ENCODE measurements around the gene VSTM1.

Gene VSTM1

GRCh38 chr19:54009440-54009839, 54.3 kb downstream of the VSTM1 start:
- DNase-seq = no peak

GRCh38 chr19:54002495-54003315, 61.0 kb downstream of the VSTM1 start:
- DNase-seq = no peak

- no peak for DNase-seq
These were observed 62.2 kb downstream of the VSTM1 start for GRCh38 chr19:54001496-54001895.

- DNase-seq = no peak
These were observed 64.0 kb downstream of the VSTM1 start for GRCh38 chr19:53999694-54000093.

- no peak for DNase-seq
These were observed 65.5 kb downstream of the VSTM1 start for GRCh38 chr19:53998223-53998622.

- no peak for DNase-seq
These were observed 68.9 kb downstream of the VSTM1 start for GRCh38 chr19:53994811-53995210.

- no peak for DNase-seq
These were observed 70.2 kb downstream of the VSTM1 start for GRCh38 chr19:53993448-53993847.

GRCh38 chr19:53992815-53993214, 70.9 kb downstream of the VSTM1 start:
- no peak for DNase-seq

GRCh38 chr19:53992211-53992610, 71.5 kb downstream of the VSTM1 start:
- no peak for DNase-seq

GRCh38 chr19:53991224-53992113, 72.2 kb downstream of the VSTM1 start, which contains the start of gene CACNG6:
Gene CACNG6, plus strand, starts transcription at chr19:53991637. Its CDS starts 1,241 bp downstream, at chr19:53992878.
- DNase-seq = peak; percentile 79

Measured in NCI-H526 treated with DMSO at 0.1 percent for 48 hours (cell line).